Measurements from ENCODE around the gene ACSS2. TPM values are rescaled to one million over a fixed set of nuclear protein-coding genes. Genes with fewer than 3 reads are reported as not detected.
"Not testable (repeated sequence)": the region's sequence is repeated elsewhere in the genome, so short reads cannot be mapped to it uniquely, and the experiment has no call there.

The ACSS2 gene
- total RNA-seq, 1 donor from 2014 or later = 45.9 TPM

- DNase-seq (ENCODE audit: low read depth) = peak; percentile 86
Measured at GRCh38 chr20:34874094-34874654, 2.2 kb upstream of the ACSS2 start.

GRCh38 chr20:34875642-34876405 lies 588 bp upstream of the ACSS2 start:
- DNase-seq (ENCODE audit: low read depth) = peak; percentile 95

- no peak for DNase-seq (ENCODE audit: low read depth)
Measured at GRCh38 chr20:34880215-34880850, 3.9 kb downstream of the ACSS2 start.

- DNase-seq (ENCODE audit: low read depth) = not testable (repeated sequence)
Measured at GRCh38 chr20:34880971-34881370, 4.6 kb downstream of the ACSS2 start.

GRCh38 chr20:34881689-34882088 lies 5.3 kb downstream of the ACSS2 start:
- DNase-seq (ENCODE audit: low read depth) = no peak

GRCh38 chr20:34883087-34883688 lies 6.8 kb downstream of the ACSS2 start:
- no peak for DNase-seq (ENCODE audit: low read depth)

- DNase-seq (ENCODE audit: low read depth) = no peak
Measured at GRCh38 chr20:34883809-34884208, 7.4 kb downstream of the ACSS2 start.

GRCh38 chr20:34884260-34884659 lies 7.8 kb downstream of the ACSS2 start:
- no peak for DNase-seq (ENCODE audit: low read depth)

GRCh38 chr20:34886122-34886521 lies 9.7 kb downstream of the ACSS2 start:
- no peak for DNase-seq (ENCODE audit: low read depth)

- DNase-seq (ENCODE audit: low read depth) = no peak
Measured at GRCh38 chr20:34887023-34887422, 10.6 kb downstream of the ACSS2 start.

- DNase-seq (ENCODE audit: low read depth) = no peak
Measured at GRCh38 chr20:34888468-34888867, 12.1 kb downstream of the ACSS2 start.

- DNase-seq (ENCODE audit: low read depth) = peak; percentile 81
Measured at GRCh38 chr20:34891166-34892062, 15.0 kb downstream of the ACSS2 start.

- DNase-seq (ENCODE audit: low read depth) = no peak
Measured at GRCh38 chr20:34892671-34893070, 16.3 kb downstream of the ACSS2 start.

GRCh38 chr20:34894723-34895122 lies 18.3 kb downstream of the ACSS2 start:
- DNase-seq (ENCODE audit: low read depth) = no peak

GRCh38 chr20:34895465-34895864 lies 19.1 kb downstream of the ACSS2 start:
- DNase-seq (ENCODE audit: low read depth) = no peak

GRCh38 chr20:34896086-34896621 lies 19.7 kb downstream of the ACSS2 start:
- no peak for DNase-seq (ENCODE audit: low read depth)

GRCh38 chr20:34898129-34898528 lies 21.7 kb downstream of the ACSS2 start:
- DNase-seq (ENCODE audit: low read depth) = not testable (repeated sequence)

GRCh38 chr20:34898731-34899130 lies 22.3 kb downstream of the ACSS2 start:
- DNase-seq (ENCODE audit: low read depth) = not testable (repeated sequence)

- peak; percentile 14 for DNase-seq (ENCODE audit: low read depth)
Measured at GRCh38 chr20:34904202-34904621, 27.8 kb downstream of the ACSS2 start.

GRCh38 chr20:34907616-34908469 lies 31.4 kb downstream of the ACSS2 start:
- peak; percentile 98 for DNase-seq (ENCODE audit: low read depth)

All from renal cortical epithelial cell (primary cell).